Psoas muscle (tissue), 8 donors: ENCODE data around the gene UGT1A10. TPM values are rescaled to one million over a fixed set of nuclear protein-coding genes. Genes with fewer than 3 reads are reported as not detected.

Experiments
- ATAC-seq, 4 donors: fragments of 200-7000 bp; cut with Tn5 transposase; one replicate each; pipeline ENCODE4 v1.9.1; 2020; ENCODE audit warnings: moderate library complexity in 3 of 4, mild to moderate bottlenecking in 2 of 4
- DNase-seq, 2 donors: peaks; one replicate each; pipeline ENCODE4 v3.0.0-alpha.2; 2020
- H3K27ac ChIP-seq: fragments of 200-600 bp; one replicate; pipeline ENCODE4 v1.8.0; 2022
- H3K27me3 ChIP-seq, 3 donors: fragments of 200-600 bp in 1 of 3; one replicate each; pipeline versions ENCODE4 v1.6.1 to v1.8.0; 2013 to 2022; ENCODE audit warnings: low read length in 2 of 3, mild to moderate bottlenecking in 2 of 3, moderate library complexity in 1 of 3; ENCODE audit not compliant: insufficient read depth in 3 of 3
- H3K36me3 ChIP-seq, 2 donors: fragments of 200-600 bp in 1 of 2; one replicate each; pipeline versions ENCODE4 v1.6.1 to v1.8.0; 2013 to 2022; ENCODE audit warnings: low read depth in 1 of 2, mild to moderate bottlenecking in 1 of 2, moderate library complexity in 1 of 2; ENCODE audit not compliant: insufficient read depth in 1 of 2
- H3K4me1 ChIP-seq: fragments of 200-600 bp; one replicate; pipeline ENCODE4 v1.8.0; 2022
- H3K4me3 ChIP-seq: fragments of 200-600 bp; one replicate; pipeline ENCODE4 v1.8.0; 2022; ENCODE audit warnings: mild to moderate bottlenecking
- H3K9me3 ChIP-seq: fragments of 200-600 bp; one replicate; pipeline ENCODE4 v1.8.0; 2022
- CTCF ChIP-seq: fragments of 200-600 bp; IDR thresholded peaks from one replicate; pipeline ENCODE4 v1.8.0; 2022; ENCODE audit warnings: antibody characterized with exemption
- WGBS, 3 donors: extraction: QIAGEN DNeasy Blood & Tissue Kit; methylation state at CpG; one replicate each; pipeline versions ENCODE4 v1.1.6 to v1.1.7; 2013; 5-methylcytosine and 5-hydroxymethylcytosine counted together
- intact Hi-C, 2 donors: fragments of 100-400 bp; cut with DNase I; formaldehyde crosslinking; loops; one replicate each; pipeline versions ENCODE4 v1.11.0 to v1.14.2; 2022
- polyA plus RNA-seq, 3 donors: library from polyadenylated mRNA; stranded (reverse); fragments of 200-250 nt; gene quantifications; one replicate each; pipeline ENCODE4 v1.2.3, GENCODE V29; 2013
- total RNA-seq, 4 donors: library from RNA; stranded (reverse); fragmentation: NEBNext Ultra II Directional in 2 of 4; extraction: Animal tissue kit (Norgen Biotek cat#: 25700) in 2 of 4; gene quantifications; one replicate each; pipeline versions ENCODE4 v1.2.1 to v1.2.4, GENCODE V29; 2021 to 2023
- donor health status: healthy with polysubstance abuse.
- donor health status: DM: no; HTN: no; CAD: no; lungs with moderate emphysema.
- donor health status: Bipolar disorder and iron deficiency.
- donor health status: healthy.
- donor health status: DM: yes; HTN: yes; CAD: no.
- donor health status: DM: no; HTN: no; CAD: no.
- donor health status: DM: no; HTN: no; CAD: no.
- donor health status: DM: yes; HTN: yes; CAD: no.

The UGT1A10 gene
- total and polyA plus RNA-seq, 7 donors, result 0.03 TPM; not detected in 6

- intact Hi-C loops, result no loop called here
- 32 to 50% (median 44%) methylated on average over 2 of the region's 2 CpGs for WGBS, 3 donors
- no peak overlapping the region for H3K4me3 ChIP-seq
- H3K27me3 ChIP-seq, result peaks cover 0 to 4% (median 0%) of the 10 kb centered on the region in 3 donors
- TF ChIP-seq CTCF, result no peak
- ATAC-seq (no peak), DNase-seq (no peak)
- no peak overlapping the region for H3K27ac ChIP-seq
- H3K36me3 ChIP-seq, result no peaks in the 10 kb centered on the region
- no peaks in the 10 kb centered on the region for H3K9me3 ChIP-seq
- no peaks in the 10 kb centered on the region for H3K4me1 ChIP-seq
Observed at GRCh38 chr2:233816334-233816733, 180.1 kb downstream of the UGT1A10 start.

GRCh38 chr2:233816771-233817170, 180.5 kb downstream of the UGT1A10 start:
- ATAC-seq (no peak), DNase-seq (no peak)
- Histone ChIP-seq H3K9me3 (no peaks in the 10 kb centered on the region), H3K27me3 (peaks cover 0 to 4% (median 0%) of the 10 kb centered on the region in 3 donors), H3K4me1 (no peaks in the 10 kb centered on the region), H3K36me3 (no peaks in the 10 kb centered on the region), H3K4me3 (no peak overlapping the region), H3K27ac (no peak overlapping the region)
- WGBS, 3 donors, result 77 to 84% (median 81%) methylated on average over 4 of the region's 4 CpGs
- intact Hi-C loops, result no loop called here
- TF ChIP-seq CTCF, result no peak

GRCh38 chr2:233817361-233817911, 181.2 kb downstream of the UGT1A10 start:
- TF ChIP-seq CTCF, result no peak
- no peaks in the 10 kb centered on the region for H3K4me1 ChIP-seq
- H3K9me3 ChIP-seq, result no peaks in the 10 kb centered on the region
- 67 to 76% (median 75%) methylated on average over 3 of the region's 3 CpGs for WGBS, 3 donors
- ATAC-seq, result no peak
- intact Hi-C loops, result no loop called here
- DNase-seq, result no peak
- no peak overlapping the region for H3K4me3 ChIP-seq
- H3K27me3 ChIP-seq, result peaks cover 0 to 4% (median 0%) of the 10 kb centered on the region in 3 donors
- H3K27ac ChIP-seq, result no peak overlapping the region
- H3K36me3 ChIP-seq, result no peaks in the 10 kb centered on the region

- DNase-seq (no peak), ATAC-seq (no peak)
- peaks cover 0 to 4% (median 0%) of the 10 kb centered on the region in 3 donors for H3K27me3 ChIP-seq
- no peak for TF ChIP-seq CTCF
- H3K4me3 ChIP-seq, result no peak overlapping the region
- H3K9me3 ChIP-seq, result no peaks in the 10 kb centered on the region
- H3K27ac ChIP-seq, result no peak overlapping the region
- WGBS, 3 donors, result 83 to 88% (median 84%) methylated on average over 11 of the region's 11 CpGs
- H3K36me3 ChIP-seq, result no peaks in the 10 kb centered on the region
- intact Hi-C loops, result no loop called here
- no peaks in the 10 kb centered on the region for H3K4me1 ChIP-seq
Observed at GRCh38 chr2:233817995-233818638, 181.9 kb downstream of the UGT1A10 start.
